BJ (cell line): ENCODE results near the gene LEMD1. TPM values are rescaled to one million over a fixed set of nuclear protein-coding genes. Genes with fewer than 3 reads are reported as not detected.

Experiments used
- CTCF ChIA-PET: fragments of 350-600 bp; formaldehyde crosslinking; extraction: SDS; loops from one replicate; lab custom pipeline; 2021; ENCODE audit warnings: antibody characterized with exemption, inconsistent platforms; lab: Yijun Ruan, JAX
- POLR2A ChIA-PET: fragments of 300-600 bp; sonication (Branson Sonifier 250); formaldehyde crosslinking; extraction: SDS; loops from one replicate; lab custom pipeline; 2021; ENCODE audit warnings: antibody characterized with exemption; lab: Charles Lee
- DNase-seq: peaks from one replicate; pipeline ENCODE4 v3.0.0-alpha.2; 2011; ENCODE audit warnings: low read depth
- H3K27me3 ChIP-seq: 2 replicates; pipeline ENCODE4 v1.6.0; 2011; ENCODE audit warnings: low read length; ENCODE audit not compliant: control insufficient read depth, insufficient read depth
- H3K36me3 ChIP-seq: 2 replicates; pipeline ENCODE4 v1.5.1; 2011; ENCODE audit warnings: low read length; ENCODE audit not compliant: control insufficient read depth, insufficient read depth
- H3K4me3 ChIP-seq: 2 replicates; pipeline ENCODE4 v1.5.1; 2011; ENCODE audit warnings: low read depth, mild to moderate bottlenecking, control low read depth, low read length
- polyA plus RNA-seq: library from polyadenylated mRNA; depleted of rRNA; stranded (reverse); fragments of >200 nt; gene quantifications from 2 replicates; pipeline ENCODE4 v1.2.3, GENCODE V29; 2011
- TF ChIP-seq, protein P1 (sequence below): IDR thresholded peaks from 2 replicates; pipeline ENCODE4 v1.5.1; 2011; ENCODE audit warnings: low read depth, mild to moderate bottlenecking, control low read depth, inconsistent platforms, low read length, moderate library complexity; ENCODE audit not compliant: insufficient read depth

LEMD1 gene
- polyA plus RNA-seq, 1 experiment: not detected

DNA sequence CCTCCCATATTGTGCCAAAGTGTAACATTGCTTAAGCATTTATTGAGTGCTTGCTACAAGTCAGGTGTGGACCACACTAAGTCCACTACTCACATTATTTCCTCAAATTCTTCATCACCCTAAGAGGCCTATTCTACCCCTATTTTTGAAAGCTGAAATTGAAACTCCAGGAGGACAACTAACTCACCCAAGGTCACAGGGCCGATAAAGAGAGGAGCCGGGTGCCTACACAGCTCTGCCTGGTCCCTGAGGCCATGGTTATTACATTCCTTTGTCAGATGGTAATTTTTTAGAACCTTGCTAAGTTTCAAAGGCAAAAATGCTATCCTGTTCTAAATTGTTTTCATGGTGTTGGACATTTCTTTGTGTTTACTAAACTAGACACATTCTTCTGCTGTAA lies 41.0 kb downstream of the LEMD1 start:
- Histone ChIP-seq H3K4me3 (no peak overlapping the region), H3K36me3 (no peaks in the 10 kb centered on the region), H3K27me3 (peaks cover 9% of the 10 kb centered on the region)
- POLR2A ChIA-PET: no interaction called here
- no peak for DNase-seq
- CTCF ChIA-PET: interaction anchor here (0.8 to 2.3 kb wide), 5 partner anchors 11 to 108 kb away, joined by 3 to 5 read pairs (median 4); no protein-coding TSS in a partner anchor
- TF ChIP-seq, protein P1, sequence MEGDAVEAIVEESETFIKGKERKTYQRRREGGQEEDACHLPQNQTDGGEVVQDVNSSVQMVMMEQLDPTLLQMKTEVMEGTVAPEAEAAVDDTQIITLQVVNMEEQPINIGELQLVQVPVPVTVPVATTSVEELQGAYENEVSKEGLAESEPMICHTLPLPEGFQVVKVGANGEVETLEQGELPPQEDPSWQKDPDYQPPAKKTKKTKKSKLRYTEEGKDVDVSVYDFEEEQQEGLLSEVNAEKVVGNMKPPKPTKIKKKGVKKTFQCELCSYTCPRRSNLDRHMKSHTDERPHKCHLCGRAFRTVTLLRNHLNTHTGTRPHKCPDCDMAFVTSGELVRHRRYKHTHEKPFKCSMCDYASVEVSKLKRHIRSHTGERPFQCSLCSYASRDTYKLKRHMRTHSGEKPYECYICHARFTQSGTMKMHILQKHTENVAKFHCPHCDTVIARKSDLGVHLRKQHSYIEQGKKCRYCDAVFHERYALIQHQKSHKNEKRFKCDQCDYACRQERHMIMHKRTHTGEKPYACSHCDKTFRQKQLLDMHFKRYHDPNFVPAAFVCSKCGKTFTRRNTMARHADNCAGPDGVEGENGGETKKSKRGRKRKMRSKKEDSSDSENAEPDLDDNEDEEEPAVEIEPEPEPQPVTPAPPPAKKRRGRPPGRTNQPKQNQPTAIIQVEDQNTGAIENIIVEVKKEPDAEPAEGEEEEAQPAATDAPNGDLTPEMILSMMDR: no peak

DNA sequence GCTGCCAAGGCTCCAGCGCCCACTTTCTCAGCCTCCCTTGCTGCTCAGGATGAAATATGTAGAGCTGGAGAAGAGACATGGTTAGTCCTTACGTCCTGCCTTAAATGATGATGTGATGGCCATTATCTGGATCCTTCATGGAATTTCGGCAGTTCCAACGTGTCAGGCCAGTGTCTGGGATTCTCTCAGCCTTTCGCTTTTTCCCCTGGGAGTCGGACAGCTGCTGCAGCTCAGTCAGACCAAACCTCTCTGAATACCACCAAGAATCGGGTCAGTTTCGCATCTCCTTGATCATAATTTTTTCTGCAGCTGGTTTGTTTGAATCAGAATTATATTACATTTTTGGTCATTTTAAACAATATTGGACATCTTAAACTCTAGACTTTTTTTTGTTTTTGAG lies 42.8 kb downstream of the LEMD1 start:
- ChIA-PET CTCF (no interaction called here), POLR2A (no interaction called here)
- Histone ChIP-seq H3K4me3 (no peak overlapping the region), H3K36me3 (no peaks in the 10 kb centered on the region), H3K27me3 (peaks cover 5% of the 10 kb centered on the region; the same call in 1 of the 2 replicates)
- DNase-seq: no peak
- TF ChIP-seq, protein P1: no peak

DNA sequence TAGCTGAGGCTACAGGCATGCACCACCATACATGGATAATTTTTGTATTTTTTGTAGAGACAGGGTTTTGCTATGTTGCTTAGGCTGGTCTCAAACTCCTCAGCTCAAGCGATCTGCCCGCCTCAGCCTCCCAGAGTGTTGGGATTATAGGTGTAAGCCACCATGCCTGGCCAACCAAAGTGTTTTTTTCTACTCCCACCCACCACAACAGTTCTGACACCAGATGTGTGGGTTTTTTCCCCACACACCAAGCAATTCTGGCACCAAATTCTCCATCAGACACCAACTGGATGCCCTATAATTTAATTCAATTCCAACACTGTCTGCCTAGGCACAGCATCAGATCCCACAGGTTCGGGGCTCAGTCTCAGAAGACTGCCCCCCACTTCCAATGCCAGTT lies 44.5 kb downstream of the LEMD1 start:
- DNase-seq: no peak
- peaks cover 5% of the 10 kb centered on the region; the same call in 1 of the 2 replicates for H3K27me3 ChIP-seq
- POLR2A ChIA-PET: no interaction called here
- TF ChIP-seq, protein P1: no peak
- no peak overlapping the region for H3K4me3 ChIP-seq
- H3K36me3 ChIP-seq: no peaks in the 10 kb centered on the region
- CTCF ChIA-PET: interaction anchor here (1.5 to 4.4 kb wide), 2 partner anchors 13 to 23 kb away, joined by 3 to 19 read pairs; no protein-coding TSS in a partner anchor

DNA sequence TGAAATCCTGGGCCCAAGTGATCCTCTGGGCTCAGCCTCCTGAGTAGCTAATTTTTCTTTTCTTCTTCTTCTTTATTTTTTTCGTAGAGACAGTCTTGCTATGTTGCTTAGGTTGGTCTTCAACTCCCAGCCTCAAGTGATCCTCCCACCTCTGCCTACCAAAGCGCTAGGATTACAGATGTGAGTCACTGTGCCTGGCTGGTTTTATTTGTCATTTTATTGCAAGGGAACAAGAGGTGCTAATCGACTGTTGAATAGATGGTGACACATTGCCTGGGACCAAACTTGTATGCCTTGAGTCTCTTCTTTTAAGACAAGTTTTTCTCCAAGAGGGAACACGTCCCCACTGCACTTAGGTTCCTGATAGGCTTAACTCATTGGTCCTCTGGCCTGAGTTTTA lies 45.1 kb downstream of the LEMD1 start:
- Histone ChIP-seq H3K27me3 (peaks cover 5% of the 10 kb centered on the region; the same call in 1 of the 2 replicates), H3K4me3 (no peak overlapping the region), H3K36me3 (no peaks in the 10 kb centered on the region)
- ChIA-PET POLR2A (interaction anchor here (0.7 kb wide), 1 partner anchor 161 kb away, joined by 3 read pairs; no protein-coding TSS in a partner anchor), CTCF (interaction anchor here (1.0 to 4.4 kb wide), 5 partner anchors 14 to 152 kb away, joined by 3 to 19 read pairs (median 3); no protein-coding TSS in a partner anchor)
- no peak for DNase-seq
- TF ChIP-seq, protein P1: no peak

DNA sequence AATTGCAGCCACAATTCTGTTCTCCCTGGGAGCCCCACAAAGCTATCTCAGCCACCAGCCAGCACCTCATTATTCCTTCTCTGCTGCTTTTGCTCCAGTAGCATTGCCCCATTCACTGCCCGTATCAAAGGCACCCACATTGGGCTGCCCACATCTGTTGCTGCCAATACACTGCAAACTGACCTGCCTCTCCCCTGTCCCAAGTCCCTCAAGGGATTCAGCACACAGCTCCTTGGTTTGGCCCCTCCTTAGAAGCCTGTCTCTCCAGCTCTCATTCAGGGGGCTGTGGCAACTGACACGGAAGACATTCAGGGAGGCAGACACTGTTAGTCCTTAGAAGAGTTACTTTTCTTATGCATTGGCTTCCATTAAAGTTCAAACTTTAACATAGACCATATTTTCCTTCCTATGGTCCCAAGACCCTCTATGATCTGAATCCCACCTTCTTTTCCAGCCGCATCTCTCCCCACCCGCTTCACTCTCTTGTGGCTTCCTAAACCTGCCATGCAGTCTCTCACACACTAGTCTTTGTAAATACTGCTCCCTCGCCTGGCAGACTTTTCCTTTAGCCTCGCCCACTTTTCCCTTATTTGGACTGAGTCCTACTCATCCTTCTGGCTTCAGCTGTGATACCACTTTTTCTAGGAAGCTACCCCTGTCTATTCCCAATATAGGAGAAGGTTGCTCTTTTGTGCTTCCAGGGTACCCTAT lies 45.9 kb downstream of the LEMD1 start:
- H3K36me3 ChIP-seq: no peaks in the 10 kb centered on the region
- CTCF ChIA-PET: interaction anchor here (0.7 to 4.4 kb wide), 7 partner anchors 15 to 153 kb away, joined by 3 to 19 read pairs (median 3); no protein-coding TSS in a partner anchor
- TF ChIP-seq, protein P1: 0 out of 2 replicates have a peak, but pooled peaks have one; percentile 3
- H3K4me3 ChIP-seq: no peak overlapping the region
- peaks cover 3% of the 10 kb centered on the region; the same call in 1 of the 2 replicates for H3K27me3 ChIP-seq
- POLR2A ChIA-PET: interaction anchor here (0.7 kb wide), 1 partner anchor 162 kb away, joined by 3 read pairs; no protein-coding TSS in a partner anchor
- peak; percentile 10 for DNase-seq
